Spleen (tissue), 11 donors: ENCODE measurements around the gene HS3ST3B1. TPM values are rescaled to one million over a fixed set of nuclear protein-coding genes. Genes with fewer than 3 reads are reported as not detected.

Experiments used
- DNase-seq: peaks from one replicate; pipeline ENCODE4 v3.0.0-alpha.2; 2020
- H3K27ac ChIP-seq, 8 donors: fragments of 200-600 bp; sonication (generic) in 7 of 8; 1 replicate in 4 of 8; 2 replicates in 4 of 8; pipeline versions ENCODE4 v1.5.0 to v1.8.0; 2016 to 2021; ENCODE audit warnings: inconsistent platforms in 4 of 8, mild to moderate bottlenecking in 4 of 8, moderate library complexity in 1 of 8
- H3K27me3 ChIP-seq, 7 donors: fragments of 200-600 bp; sonication (generic) in 6 of 7; replicated peaks in 1 of 7; 1 replicate in 4 of 7; 2 replicates in 3 of 7; pipeline versions ENCODE4 v1.5.0 to v1.8.0; 2016 to 2021; ENCODE audit warnings: inconsistent platforms in 3 of 7, mild to moderate bottlenecking in 1 of 7
- H3K36me3 ChIP-seq, 6 donors: fragments of 200-600 bp; sonication (generic) in 5 of 6; 1 replicate in 4 of 6; 2 replicates in 2 of 6; pipeline versions ENCODE4 v1.5.0 to v1.8.0; 2016 to 2021; ENCODE audit warnings: inconsistent platforms in 2 of 6
- H3K4me1 ChIP-seq, 6 donors: fragments of 200-600 bp; sonication (generic) in 5 of 6; 1 replicate in 3 of 6; 2 replicates in 3 of 6; pipeline versions ENCODE4 v1.5.0 to v1.8.0; 2016 to 2021; ENCODE audit warnings: inconsistent platforms in 3 of 6
- H3K4me3 ChIP-seq, 8 donors: fragments of 200-600 bp; sonication (generic) in 7 of 8; 1 replicate in 4 of 8; 2 replicates in 4 of 8; pipeline versions ENCODE4 v1.5.0 to v1.8.0; 2016 to 2021; ENCODE audit warnings: inconsistent platforms in 4 of 8, mild to moderate bottlenecking in 4 of 8, moderate library complexity in 2 of 8
- H3K9me3 ChIP-seq, 8 donors: fragments of 200-600 bp; sonication (generic) in 7 of 8; 1 replicate in 4 of 8; 2 replicates in 4 of 8; pipeline versions ENCODE4 v1.5.0 to v1.8.0; 2016 to 2021; ENCODE audit warnings: inconsistent platforms in 4 of 8
- POLR2A ChIP-seq, 3 donors: fragments of 450-650 bp; IDR thresholded peaks; one replicate each; pipeline ENCODE4 v1.5.1; 2017; ENCODE audit warnings: antibody characterized with exemption in 3 of 3, mild to moderate bottlenecking in 1 of 3
- POLR2AphosphoS5 ChIP-seq, 3 donors: sonication (generic); formaldehyde crosslinking; IDR thresholded peaks; one replicate each; pipeline ENCODE4 v1.5.1; 2017; ENCODE audit warnings: antibody characterized with exemption in 3 of 3
- WGBS, 5 donors: extraction: QIAGEN DNeasy Blood & Tissue Kit in 3 of 5; methylation state at CpG; one replicate each; pipeline versions ENCODE4 v1.1.5 to v1.1.7; 2013 to 2018; 5-methylcytosine and 5-hydroxymethylcytosine counted together
- intact Hi-C: fragments of 100-400 bp; cut with DNase I; formaldehyde crosslinking; loops from one replicate; pipeline ENCODE4 v1.15.0; 2023; ENCODE audit warnings: low total_unique reads
- polyA plus RNA-seq, 3 donors: library from polyadenylated mRNA; stranded (reverse); fragments of 200-250 nt; gene quantifications; one replicate each; pipeline ENCODE4 v1.2.1, GENCODE V29; 2013
- total RNA-seq, 7 donors: library from RNA; depleted of rRNA in 3 of 7; stranded (reverse); fragments of >200 nt in 3 of 7; fragmentation: NEBNext Ultra II Directional in 4 of 7; extraction: Animal tissue kit (Norgen Biotek cat#: 25700) in 4 of 7; gene quantifications; one replicate each; pipeline versions ENCODE4 v1.1.0 to v1.2.1, GENCODE V29; 2016 to 2021
- TF ChIP-seq, protein P1 (sequence below), 11 experiments: fragments of 200-600 bp in 7 of 11; fragments of 450-650 bp in 4 of 11; sonication (generic) in 4 of 11; IDR thresholded peaks in 8 of 11; conservative IDR thresholded peaks in 3 of 11; 1 replicate in 7 of 11; 2 replicates in 4 of 11; pipeline versions ENCODE4 v1.4.0 to v1.8.0; 2016 to 2021; ENCODE audit warnings: antibody characterized with exemption in 11 of 11, inconsistent platforms in 4 of 11, mild to moderate bottlenecking in 1 of 11
- donor health status: healthy with polysubstance abuse.
- donor health status: DM: no; HTN: no; CAD: no; lungs with moderate emphysema.
- donor health status: DM: no; HTN: no; CAD: no.
- donor health status: Bipolar disorder and iron deficiency.
- donor health status: healthy.
- donor health status: DM: no; HTN: no; CAD: no.
- donor health status: DM: yes; HTN: yes; CAD: no.

The HS3ST3B1 gene
- total and polyA plus RNA-seq, 10 donors: 1.3 to 17.9 (median 11.4) TPM

DNA sequence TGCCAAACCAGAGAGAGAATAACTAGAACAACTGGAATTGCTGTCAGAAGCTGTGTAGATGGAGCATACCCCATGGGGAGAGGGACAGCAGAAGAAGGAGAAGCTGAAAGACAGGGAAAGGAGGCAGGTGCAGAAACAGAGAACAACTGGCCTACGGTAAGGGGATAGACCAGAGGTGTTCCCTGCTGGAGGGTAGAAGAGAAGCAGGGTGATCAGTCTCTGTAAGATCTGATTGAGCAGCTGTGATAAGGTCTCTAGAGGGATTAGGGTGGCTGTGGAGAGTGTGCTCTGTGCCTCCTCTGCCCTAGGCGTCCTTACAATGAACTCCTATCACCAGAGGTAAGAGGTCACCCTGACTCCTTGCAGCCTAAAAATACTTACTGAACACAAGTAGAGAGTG is 30.4 kb upstream of the HS3ST3B1 start:
- no peak for DNase-seq
- Histone ChIP-seq H3K27me3 (no peaks in the 10 kb centered on the region), H3K27ac (no peak overlapping the region), H3K9me3 (peaks cover 0 to 13% (median 2%) of the 10 kb centered on the region in 8 donors), H3K4me3 (no peak overlapping the region), H3K4me1 (no peaks in the 10 kb centered on the region), H3K36me3 (no peaks in the 10 kb centered on the region)
- 78 to 86% (median 85%) methylated on average over 2 of the region's 2 CpGs for WGBS, 5 donors
- intact Hi-C loops: no loop called here
- no peak for TF ChIP-seq POLR2AphosphoS5 (IDR thresholded peaks at IDR 0.05)
- TF ChIP-seq, protein P1, sequence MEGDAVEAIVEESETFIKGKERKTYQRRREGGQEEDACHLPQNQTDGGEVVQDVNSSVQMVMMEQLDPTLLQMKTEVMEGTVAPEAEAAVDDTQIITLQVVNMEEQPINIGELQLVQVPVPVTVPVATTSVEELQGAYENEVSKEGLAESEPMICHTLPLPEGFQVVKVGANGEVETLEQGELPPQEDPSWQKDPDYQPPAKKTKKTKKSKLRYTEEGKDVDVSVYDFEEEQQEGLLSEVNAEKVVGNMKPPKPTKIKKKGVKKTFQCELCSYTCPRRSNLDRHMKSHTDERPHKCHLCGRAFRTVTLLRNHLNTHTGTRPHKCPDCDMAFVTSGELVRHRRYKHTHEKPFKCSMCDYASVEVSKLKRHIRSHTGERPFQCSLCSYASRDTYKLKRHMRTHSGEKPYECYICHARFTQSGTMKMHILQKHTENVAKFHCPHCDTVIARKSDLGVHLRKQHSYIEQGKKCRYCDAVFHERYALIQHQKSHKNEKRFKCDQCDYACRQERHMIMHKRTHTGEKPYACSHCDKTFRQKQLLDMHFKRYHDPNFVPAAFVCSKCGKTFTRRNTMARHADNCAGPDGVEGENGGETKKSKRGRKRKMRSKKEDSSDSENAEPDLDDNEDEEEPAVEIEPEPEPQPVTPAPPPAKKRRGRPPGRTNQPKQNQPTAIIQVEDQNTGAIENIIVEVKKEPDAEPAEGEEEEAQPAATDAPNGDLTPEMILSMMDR (IDR thresholded peaks at IDR 0.05 in 8 of 11, conservative IDR thresholded peaks at IDR 0.05 in 3 of 11): no peak
- no peak for TF ChIP-seq POLR2A (IDR thresholded peaks at IDR 0.05)

DNA sequence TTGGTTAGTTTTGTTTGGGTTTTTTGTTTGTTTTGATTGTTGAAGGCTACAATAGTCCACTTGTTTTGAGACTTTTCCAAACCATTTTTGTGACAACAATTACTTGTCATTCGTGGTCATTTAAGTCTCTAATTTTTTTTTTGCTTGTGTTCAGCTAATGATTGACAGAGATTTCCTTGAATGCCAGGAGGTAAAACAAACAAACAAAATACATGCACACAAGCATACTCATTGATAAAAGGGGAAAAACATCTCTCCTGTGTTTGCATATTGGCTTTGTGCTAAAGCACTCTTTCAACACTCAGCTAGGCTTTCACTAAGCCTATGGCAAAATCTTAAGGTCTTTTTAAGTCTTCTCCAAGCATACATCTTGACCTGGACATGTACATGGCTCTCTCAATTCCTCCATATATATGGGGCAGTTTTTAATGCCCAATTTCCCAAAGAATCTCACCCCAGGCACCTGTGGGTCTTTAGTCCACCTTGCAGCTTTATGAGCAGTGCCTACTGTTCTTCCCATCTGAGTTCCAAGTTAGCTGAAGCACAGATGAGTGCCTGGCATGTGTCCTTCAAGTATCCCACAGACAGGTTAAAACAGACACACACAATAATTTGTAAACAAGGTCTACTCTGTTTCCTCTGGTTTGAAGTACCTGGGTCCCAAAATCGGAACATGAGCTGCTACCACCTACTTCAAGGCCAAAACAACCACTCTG is 24.2 kb upstream of the HS3ST3B1 start:
- intact Hi-C loops: no loop called here
- Histone ChIP-seq H3K27ac (no peak overlapping the region), H3K27me3 (peaks cover 0 to 6% (median 0%) of the 10 kb centered on the region in 7 donors), H3K4me1 (no peaks in the 10 kb centered on the region), H3K4me3 (no peak overlapping the region), H3K9me3 (peaks cover 0 to 13% (median 3%) of the 10 kb centered on the region in 8 donors), H3K36me3 (no peaks in the 10 kb centered on the region)
- no peak for DNase-seq
- 66 to 80% (median 73%) methylated on average over 2 of the region's 2 CpGs for WGBS, 5 donors
- TF ChIP-seq, protein P1 (IDR thresholded peaks at IDR 0.05 in 8 of 11, conservative IDR thresholded peaks at IDR 0.05 in 3 of 11): no peak
- TF ChIP-seq POLR2AphosphoS5 (IDR thresholded peaks at IDR 0.05) (no peak), POLR2A (IDR thresholded peaks at IDR 0.05) (no peak)

DNA sequence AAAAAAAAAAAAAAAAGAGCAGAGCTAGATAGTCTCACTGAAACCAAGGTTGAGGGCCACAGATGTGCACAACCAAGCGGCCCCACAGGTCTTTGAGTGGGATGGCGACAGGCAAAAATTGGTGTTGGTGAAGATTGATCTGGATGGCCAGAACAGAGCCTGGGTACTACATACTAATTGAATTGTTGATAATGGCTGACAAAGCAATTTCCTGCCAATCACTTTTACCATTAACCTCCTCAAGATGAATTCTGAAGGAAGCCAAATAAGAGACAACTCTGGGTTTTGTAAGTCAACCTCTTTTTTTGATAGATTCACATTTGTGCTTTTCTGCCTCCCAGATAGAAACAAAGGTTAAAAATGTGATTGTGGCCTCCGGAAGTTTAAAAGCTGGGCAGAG is 19.4 kb upstream of the HS3ST3B1 start:
- Histone ChIP-seq H3K9me3 (no peaks in the 10 kb centered on the region), H3K27me3 (peaks cover 0 to 12% (median 0%) of the 10 kb centered on the region in 7 donors), H3K4me1 (no peaks in the 10 kb centered on the region), H3K36me3 (no peaks in the 10 kb centered on the region), H3K27ac (no peak overlapping the region), H3K4me3 (no peak overlapping the region)
- intact Hi-C loops: no loop called here
- 73 to 97% (median 92%) methylated on average over 3 of the region's 3 CpGs for WGBS, 5 donors
- DNase-seq: no peak
- TF ChIP-seq POLR2AphosphoS5 (IDR thresholded peaks at IDR 0.05): no peak

DNA sequence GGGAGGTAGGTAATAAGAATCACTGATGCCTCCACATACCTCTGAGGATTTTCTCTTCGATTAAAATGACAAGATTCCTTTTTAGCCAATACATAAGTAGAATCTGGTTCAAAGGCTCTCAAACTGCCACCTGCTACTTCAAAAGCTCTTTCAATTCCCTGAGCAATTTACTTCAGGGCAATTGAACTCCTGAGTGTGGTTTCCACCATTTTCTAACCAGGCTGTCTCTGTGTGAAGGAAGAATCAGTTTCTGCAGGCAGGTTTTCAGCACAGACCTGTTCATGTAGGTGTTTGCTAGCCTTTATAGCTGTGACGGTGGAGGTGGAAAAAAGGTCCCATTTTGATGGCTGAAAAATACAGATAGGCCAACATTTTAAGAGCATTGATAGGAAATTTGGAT is 18.2 kb upstream of the HS3ST3B1 start:
- no peaks in the 10 kb centered on the region for H3K9me3 ChIP-seq
- no peak for DNase-seq
- intact Hi-C loops: no loop called here
- H3K27me3 ChIP-seq: peaks cover 0 to 12% (median 0%) of the 10 kb centered on the region in 7 donors
- 74 to 87% (median 83%) methylated on average over 2 of the region's 2 CpGs for WGBS, 5 donors
- TF ChIP-seq POLR2A (IDR thresholded peaks at IDR 0.05): no peak
- TF ChIP-seq, protein P1 (IDR thresholded peaks at IDR 0.05 in 8 of 11, conservative IDR thresholded peaks at IDR 0.05 in 3 of 11): no peak
- TF ChIP-seq POLR2AphosphoS5 (IDR thresholded peaks at IDR 0.05): no peak
- no peak overlapping the region for H3K27ac ChIP-seq
- no peaks in the 10 kb centered on the region for H3K36me3 ChIP-seq
- no peaks in the 10 kb centered on the region for H3K4me1 ChIP-seq
- H3K4me3 ChIP-seq: no peak overlapping the region
